Stimulated activated CD4-positive, alpha-beta T cell treated with anti-CD3 and anti-CD28 coated beads, Interleukin-15, amount 100 ng/mL, for 1 hour (primary cell): Measurements from ENCODE around the gene TIMP1.
A peak's percentile ranks its signal among the peaks of the same experiment; 100 is the strongest.
"Not testable (repeated sequence)": the region's sequence is repeated elsewhere in the genome, so short reads cannot be mapped to it uniquely, and the experiment has no call there.

Experiments used
- DNase-seq, 2 donors: peaks; one replicate each; pipeline ENCODE4 v3.0.0-alpha.2; 2020; ENCODE audit warnings: low read depth in 1 of 2, low spot score in 1 of 2

Gene TIMP1

DNA sequence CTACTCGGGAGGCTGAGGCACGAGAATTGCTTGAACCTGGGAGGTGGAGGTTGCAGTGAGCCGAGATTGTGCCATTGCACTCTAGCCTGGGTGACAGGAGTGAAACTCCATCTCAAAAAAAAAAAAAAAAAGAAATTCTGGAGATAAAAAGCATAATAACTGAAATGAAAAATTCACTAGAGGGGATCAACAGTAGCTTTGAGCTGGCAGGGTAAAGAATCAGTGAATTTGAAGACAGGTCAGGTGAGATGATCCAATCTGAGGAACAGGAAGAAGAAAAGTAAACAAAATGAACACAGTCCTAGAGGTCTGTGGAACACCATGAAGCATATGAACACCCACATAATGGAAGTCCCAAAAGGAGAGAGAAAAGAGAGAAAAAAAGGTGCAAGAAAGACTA is 15.0 kb downstream of the TIMP1 start:
- DNase-seq, result no peak

- DNase-seq, result not testable (repeated sequence)
These were observed 20.9 kb downstream of the TIMP1 start for GRCh38 chrX:47603125-47603524.

DNA sequence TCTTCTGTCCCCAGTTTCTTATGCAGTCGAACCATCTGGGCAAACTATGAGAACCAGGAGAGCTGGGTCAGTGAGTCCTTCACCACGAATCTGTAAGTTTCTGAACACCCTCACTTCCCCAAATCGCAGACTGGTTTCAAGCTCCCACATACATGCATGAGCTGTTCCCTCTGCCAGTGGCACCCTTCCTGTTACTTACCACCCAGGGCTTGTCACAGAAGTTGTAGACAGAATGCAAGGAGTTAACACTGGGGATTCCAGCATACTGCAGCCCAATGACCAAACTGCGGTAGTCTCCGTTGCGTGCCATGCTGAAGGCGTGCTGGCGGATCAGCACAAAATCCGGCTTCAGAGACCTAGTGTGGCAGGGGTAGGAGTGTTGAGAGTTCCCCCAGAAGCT is 22.8 kb downstream of the TIMP1 start:
- no peak for DNase-seq

- DNase-seq, result no peak
These were observed 24.9 kb downstream of the TIMP1 start for GRCh38 chrX:47607091-47607490.

DNA sequence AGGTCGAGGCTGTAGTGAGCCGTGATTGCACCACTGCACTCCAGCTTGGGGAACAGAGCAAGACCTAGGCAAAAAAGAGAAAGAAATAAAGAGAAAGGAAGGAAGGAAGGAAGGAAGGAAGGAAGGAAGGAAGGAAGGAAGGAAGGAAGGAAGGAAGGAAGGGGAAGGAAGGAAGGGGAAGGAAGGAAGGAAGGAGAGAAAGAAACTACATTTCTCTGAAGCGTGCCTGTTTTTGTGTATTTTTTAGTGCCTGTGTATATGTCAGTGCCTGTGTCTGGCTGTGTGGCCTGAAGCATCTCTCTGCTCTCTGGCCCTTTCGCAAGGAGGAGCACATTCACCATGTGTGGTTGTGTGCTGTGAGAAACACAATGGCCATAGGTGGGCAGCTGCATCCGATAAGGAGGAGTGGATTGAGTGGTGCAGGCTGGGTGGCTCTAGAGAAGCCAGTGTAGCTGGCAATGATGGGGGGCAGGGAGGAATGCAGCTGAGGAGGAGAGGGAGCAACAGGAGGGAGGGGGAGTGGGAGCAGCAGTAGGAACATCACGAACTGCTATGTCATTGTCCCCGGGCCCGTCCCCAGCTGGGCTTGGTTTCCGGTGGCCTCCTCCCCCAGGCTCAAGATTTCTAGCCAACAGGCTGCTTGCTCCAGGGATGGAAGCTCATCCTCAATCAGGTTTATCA is 26.0 kb downstream of the TIMP1 start:
- no peak for DNase-seq

GRCh38 chrX:47610511-47610910 is 28.3 kb downstream of the TIMP1 start:
- DNase-seq, result no peak

GRCh38 chrX:47611489-47611888 is 29.3 kb downstream of the TIMP1 start:
- DNase-seq, result no peak

DNA sequence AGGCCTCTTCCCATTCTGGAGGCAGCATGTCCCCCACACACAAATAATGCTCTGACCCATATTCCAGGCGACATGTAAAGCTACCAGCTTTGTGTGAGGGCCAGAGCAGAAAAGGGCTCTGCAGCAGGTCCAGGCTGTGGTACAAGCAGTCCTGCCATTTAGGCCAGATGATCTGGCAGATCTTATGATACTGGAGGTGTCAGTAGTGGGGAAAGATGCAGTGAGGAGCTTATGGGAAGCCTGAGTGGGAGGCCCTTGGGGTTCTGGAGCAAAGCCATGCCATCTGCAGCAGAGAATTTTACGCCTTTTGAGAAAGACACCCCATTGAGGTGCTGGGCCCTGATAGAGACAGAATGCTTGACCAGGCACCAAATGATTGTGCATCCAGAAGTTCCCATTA is 29.7 kb downstream of the TIMP1 start:
- no peak for DNase-seq

DNA sequence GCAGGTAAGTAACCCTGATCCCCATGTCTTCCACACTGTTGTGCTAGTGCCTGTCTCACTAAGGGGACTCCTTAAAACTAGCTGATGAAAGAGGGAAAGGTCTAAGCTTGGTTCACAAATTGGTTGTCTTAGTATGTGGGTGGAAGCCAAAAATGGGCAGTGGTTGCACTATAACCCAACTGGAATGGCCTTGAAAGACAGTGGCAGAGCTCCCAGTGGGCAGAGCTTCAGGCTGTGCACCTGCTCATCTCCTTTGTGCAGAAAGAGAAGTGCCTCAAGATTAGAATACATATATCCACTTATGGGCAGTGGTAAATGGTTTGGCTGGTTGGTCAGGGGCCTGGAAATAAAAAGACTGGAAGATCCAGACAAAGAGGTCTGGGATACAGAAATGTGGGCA is 30.2 kb downstream of the TIMP1 start:
- no peak for DNase-seq

GRCh38 chrX:47613082-47613481 is 30.8 kb downstream of the TIMP1 start:
- no peak for DNase-seq

DNA sequence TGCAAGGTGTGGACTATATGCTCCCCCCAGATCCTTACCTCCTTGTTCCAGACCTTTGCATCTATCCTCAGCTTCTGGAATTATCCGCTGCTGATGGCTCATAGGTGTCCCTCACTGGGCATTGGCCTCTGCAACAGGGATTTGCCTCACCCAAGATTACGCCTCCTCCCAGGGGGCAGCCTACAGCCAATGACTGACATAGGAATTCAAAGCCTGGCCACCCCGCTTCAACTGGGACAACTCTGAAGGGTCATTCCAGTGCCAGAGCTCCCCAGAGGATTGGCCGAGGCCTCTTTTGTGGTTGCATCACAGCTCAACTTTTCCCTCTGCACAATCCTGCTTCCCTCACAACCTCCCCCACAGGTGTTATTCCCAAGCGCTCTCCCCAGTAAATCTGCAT is 32.4 kb downstream of the TIMP1 start:
- DNase-seq, result no peak

DNA sequence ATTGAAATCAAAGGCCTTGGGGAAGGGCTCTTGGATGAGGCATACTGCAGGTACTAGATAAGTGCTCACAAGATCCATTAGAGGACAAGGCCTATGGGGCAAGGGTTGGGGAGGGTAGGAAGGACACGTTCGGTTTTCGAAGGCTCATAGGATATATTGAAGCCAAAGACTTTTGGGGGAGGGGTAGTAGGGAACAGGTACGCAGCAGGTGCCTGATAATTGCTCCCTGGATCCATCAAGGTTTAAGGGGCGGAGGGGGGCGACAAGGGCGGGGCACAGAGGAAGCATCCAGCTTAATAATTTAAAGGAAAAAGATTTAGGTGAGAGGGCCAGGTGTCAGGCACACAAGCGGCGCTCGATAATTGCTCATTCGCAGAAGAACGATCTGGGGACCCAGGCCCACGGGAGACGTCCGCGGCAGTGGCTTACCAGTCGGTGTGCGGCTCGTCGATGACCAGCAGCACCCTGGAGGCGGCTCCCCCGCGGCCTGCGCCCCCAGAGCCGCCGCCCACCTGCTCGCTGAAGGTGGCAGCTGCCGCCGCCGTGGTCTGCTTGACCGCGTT is 36.8 kb downstream of the TIMP1 start:
- DNase-seq, result no peak

DNA sequence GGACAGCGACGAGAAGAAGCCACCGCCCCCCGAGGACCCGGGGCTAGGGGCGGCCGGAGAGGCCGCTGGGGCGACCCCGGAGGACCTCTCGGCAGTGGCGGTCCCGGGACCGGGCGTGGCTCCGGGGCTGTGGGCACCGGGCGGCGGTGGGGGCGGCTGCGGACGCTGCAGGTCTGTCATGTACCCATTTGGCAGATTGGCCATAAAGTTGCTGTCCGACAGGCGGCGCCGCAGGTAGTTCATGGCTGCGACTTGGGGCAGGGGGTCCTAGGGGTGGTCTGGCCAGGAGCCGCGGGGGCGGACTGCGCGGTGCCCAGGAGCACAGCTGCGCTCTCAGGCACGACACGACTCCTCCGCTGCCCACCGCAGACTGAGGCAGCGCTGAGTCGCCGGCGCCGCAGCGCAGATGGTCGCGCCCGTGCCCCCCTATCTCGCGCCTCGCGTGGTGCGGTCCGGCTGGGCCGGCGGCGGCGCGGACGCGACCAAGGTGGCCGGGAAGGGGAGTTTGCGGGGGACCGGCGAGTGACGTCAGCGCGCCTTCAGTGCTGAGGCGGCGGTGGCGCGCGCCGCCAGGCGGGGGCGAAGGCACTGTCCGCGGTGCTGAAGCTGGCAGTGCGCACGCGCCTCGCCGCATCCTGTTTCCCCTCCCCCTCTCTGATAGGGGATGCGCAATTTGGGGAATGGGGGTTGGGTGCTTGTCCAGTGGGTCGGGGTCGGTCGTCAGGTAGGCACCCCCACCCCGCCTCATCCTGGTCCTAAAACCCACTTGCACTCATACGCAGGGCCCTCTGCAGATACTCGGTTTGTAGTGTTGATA is 37.5 kb downstream of the TIMP1 start, which contains the start of gene SYN1:
Gene SYN1 (minus strand): TSS at position 372 of the 817 bp plus-strand sequence. CDS start 129 bp downstream, at position 243.
- peak; percentile 59 to 68 for DNase-seq

DNA sequence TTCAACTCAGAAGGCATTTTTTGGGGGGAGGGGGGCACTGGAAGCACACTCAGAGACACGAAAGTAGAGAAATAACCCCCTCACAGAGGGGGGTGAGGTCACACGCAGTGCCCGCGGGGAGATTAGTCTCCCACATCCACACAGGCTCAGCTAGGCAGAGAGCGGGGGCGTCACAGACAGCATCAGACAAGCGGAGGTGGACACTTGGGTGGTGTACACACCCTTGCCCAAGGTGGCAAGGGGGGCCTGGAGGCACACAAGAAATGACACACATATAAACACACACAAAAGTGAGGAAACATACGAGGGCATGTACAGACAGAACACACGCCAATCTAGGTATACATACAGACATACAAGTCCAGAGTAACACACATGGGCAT is 38.1 kb downstream of the TIMP1 start:
- no peak for DNase-seq

DNA sequence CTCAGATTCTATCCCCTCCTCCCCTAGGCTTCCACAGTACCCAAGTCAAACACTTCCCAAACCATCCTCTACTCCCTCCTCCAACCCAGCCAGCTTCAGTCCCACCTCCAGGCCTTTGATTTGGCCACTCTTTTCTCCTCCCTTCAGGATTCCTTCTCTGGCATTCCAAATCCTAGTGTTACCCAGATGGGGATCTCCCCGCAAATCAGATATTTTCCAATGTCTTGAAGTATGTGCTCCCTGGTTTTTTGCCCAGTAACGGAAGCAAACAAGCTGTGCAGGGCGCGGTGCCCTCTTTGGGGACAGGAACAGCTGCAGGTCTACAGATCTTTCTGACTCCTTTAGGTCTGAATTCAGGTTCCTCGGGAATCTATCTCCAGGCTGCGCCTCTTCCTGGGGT is 39.6 kb downstream of the TIMP1 start:
- DNase-seq, result no peak

- DNase-seq, result peak in 1 of 2 donors; percentile 14
These were observed 41.3 kb downstream of the TIMP1 start for GRCh38 chrX:47623540-47624027.

DNA sequence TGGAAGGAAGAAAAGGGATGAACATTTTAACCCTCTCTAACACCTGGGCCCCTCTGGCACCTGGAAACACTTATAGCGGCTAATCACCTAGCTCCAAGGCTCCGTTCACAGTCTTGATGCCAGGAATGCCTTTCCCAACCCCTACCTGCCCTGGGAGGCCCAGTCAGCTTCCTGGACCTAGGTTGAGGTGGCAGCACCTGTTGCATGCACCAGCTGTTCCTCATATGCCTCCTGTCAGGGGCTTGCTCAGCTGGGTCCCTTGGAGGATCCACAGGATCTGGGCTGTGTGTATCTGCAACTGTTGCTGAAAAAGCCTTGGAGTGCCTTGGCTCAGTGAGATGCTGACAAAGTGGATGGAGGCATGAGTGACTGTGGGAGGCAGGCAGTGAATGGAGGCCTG is 43.1 kb downstream of the TIMP1 start:
- no peak for DNase-seq

DNA sequence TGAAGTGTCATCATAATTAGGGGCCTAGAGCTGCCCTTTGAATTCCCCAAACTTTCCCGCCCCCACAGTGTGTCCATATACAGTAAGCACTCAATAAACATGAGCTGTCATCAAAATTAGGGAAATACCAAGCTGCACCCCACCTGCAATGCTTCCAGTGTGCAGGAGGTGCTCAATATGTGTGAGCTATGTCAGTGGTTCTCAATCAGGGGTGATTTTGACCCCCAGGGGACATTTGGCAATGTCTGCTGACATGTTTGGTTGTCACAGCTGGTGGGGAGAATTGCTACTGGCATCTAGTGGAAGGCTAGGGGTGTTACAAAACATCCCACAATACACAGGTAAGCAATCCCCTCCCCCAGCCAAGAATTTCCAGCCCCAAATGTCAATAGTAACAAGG is 46.7 kb downstream of the TIMP1 start:
- DNase-seq, result no peak

GRCh38 chrX:47629419-47630200 is 47.4 kb downstream of the TIMP1 start, which contains the start of gene CFP:
TSS of gene CFP (minus strand) at chrX:47629930. CDS start at chrX:47629844, 86 bp downstream.
- no peak for DNase-seq

DNA sequence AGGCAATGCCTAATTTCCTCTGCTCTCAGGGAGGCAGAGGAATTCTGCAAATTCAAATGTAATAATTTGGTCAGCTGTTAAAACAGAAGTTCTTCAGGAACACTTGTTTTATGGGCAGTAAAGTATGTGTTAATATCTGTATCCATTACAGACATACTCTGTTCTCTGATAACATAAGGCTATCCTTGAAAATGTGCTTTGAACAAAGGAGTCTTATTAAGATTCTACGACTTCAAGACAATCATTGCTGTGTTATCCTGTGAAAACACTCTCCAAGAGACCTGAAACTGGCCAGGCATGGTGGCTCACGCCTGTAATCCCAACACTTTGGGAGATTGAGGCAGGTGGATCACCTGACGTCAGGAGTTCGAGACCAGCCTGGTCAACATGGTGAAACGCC is 49.4 kb downstream of the TIMP1 start:
- DNase-seq, result no peak

GRCh38 chrX:47632666-47633065 is 50.4 kb downstream of the TIMP1 start:
- DNase-seq, result no peak
